Nephron progenitor cell (in vitro differentiated cells): ENCODE results near the gene RCAN2.

Source experiments
- DNase-seq: peaks from one replicate; pipeline ENCODE4 v3.0.0; 2021
- H3K27ac Mint-ChIP-seq: 2 replicates; pipeline ENCODE4 v1.8.0; 2021; ENCODE audit warnings: mild to moderate bottlenecking, moderate library complexity, mixed read lengths
- H3K27me3 Mint-ChIP-seq: 2 replicates; pipeline ENCODE4 v1.8.0; 2021; ENCODE audit warnings: mild to moderate bottlenecking, low read depth, mixed read lengths; ENCODE audit not compliant: poor library complexity
- H3K36me3 Mint-ChIP-seq: 2 replicates; pipeline ENCODE4 v1.8.0; 2021; ENCODE audit warnings: low read depth, mixed read lengths
- H3K4me1 Mint-ChIP-seq: 2 replicates; pipeline ENCODE4 v1.8.0; 2021; ENCODE audit warnings: mixed read lengths
- H3K4me3 Mint-ChIP-seq: 2 replicates; pipeline ENCODE4 v1.8.0; 2021; ENCODE audit warnings: mild to moderate bottlenecking, moderate library complexity, mixed read lengths
- H3K9me3 Mint-ChIP-seq: 2 replicates; pipeline ENCODE4 v1.8.0; 2021; ENCODE audit warnings: mild to moderate bottlenecking, moderate library complexity, mixed read lengths
- TF ChIP-seq, protein P1 (sequence below): fragments of 200-600 bp; sonication (generic); IDR thresholded peaks from 2 replicates; pipeline ENCODE4 v1.5.0; 2021; ENCODE audit warnings: antibody characterized with exemption

The RCAN2 gene

DNA sequence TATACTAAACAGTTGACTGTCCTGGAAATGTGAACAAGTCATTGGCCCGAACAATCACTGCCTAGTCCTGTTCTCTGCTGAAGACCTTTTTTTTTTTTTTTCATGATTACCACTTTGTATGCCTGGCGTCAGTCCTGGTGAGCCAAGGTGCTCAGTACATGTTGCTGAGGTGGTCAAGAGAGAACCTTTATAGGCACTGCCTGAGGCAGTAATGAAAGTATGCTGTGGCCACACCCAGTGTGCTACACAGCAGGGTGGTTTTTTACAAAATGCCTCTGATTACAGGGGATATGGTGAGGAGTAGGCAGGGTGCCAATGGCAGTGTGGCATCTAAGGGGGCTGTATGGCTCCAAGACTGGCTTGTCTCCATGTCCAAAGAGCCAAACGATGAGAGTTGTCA is 185.4 kb downstream of the RCAN2 start:
- Mint-ChIP-seq H3K27ac (no peak overlapping the region), H3K36me3 (no peaks in the 10 kb centered on the region), H3K9me3 (no peaks in the 10 kb centered on the region), H3K4me3 (no peak overlapping the region), H3K4me1 (no peaks in the 10 kb centered on the region), H3K27me3 (peaks cover 4% of the 10 kb centered on the region)
- no peak for DNase-seq
- TF ChIP-seq, protein P1, sequence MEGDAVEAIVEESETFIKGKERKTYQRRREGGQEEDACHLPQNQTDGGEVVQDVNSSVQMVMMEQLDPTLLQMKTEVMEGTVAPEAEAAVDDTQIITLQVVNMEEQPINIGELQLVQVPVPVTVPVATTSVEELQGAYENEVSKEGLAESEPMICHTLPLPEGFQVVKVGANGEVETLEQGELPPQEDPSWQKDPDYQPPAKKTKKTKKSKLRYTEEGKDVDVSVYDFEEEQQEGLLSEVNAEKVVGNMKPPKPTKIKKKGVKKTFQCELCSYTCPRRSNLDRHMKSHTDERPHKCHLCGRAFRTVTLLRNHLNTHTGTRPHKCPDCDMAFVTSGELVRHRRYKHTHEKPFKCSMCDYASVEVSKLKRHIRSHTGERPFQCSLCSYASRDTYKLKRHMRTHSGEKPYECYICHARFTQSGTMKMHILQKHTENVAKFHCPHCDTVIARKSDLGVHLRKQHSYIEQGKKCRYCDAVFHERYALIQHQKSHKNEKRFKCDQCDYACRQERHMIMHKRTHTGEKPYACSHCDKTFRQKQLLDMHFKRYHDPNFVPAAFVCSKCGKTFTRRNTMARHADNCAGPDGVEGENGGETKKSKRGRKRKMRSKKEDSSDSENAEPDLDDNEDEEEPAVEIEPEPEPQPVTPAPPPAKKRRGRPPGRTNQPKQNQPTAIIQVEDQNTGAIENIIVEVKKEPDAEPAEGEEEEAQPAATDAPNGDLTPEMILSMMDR: no peak

DNA sequence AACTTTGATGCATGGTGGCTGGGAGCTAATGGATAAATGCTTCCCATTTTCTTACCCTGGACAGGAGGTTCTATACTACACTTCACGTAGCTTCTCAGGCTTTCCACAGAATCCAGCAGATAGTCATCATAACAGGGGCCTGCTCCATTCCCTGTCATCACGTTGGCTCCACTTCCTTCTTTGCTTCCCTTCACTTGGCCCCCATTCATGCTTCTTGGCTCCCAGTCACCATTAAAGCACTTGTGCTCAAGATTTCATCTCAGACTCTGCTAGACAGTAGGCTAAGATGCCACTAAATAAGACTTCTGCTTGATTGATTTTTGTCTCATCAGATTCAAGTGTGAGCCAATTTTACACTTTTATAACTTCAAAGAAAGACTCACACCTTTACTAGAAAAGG is 186.0 kb downstream of the RCAN2 start:
- TF ChIP-seq, protein P1: no peak
- H3K9me3 Mint-ChIP-seq: no peaks in the 10 kb centered on the region

DNA sequence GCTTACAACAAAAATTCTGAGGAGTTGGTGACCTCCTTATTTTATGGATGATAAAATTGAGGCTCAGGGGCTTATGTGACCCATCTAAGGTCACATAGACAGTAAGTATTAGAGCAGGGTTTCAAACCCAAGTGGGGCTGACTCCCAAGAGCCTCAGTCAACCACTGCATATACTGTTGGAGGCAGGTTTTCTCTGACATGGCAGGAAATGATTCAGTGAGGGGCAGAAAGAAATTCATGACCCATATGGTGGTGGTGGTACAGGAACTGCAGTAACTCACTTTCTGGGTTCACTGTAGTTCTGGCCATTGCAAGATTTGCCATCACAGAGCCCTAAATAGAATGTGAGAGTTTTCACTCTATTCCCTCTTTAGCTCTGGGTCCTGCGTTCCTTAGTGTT is 188.4 kb downstream of the RCAN2 start:
- H3K36me3 Mint-ChIP-seq: no peaks in the 10 kb centered on the region
- no peaks in the 10 kb centered on the region for H3K4me1 Mint-ChIP-seq
- H3K27me3 Mint-ChIP-seq: peaks cover 4% of the 10 kb centered on the region
- H3K9me3 Mint-ChIP-seq: no peaks in the 10 kb centered on the region
- H3K4me3 Mint-ChIP-seq: no peak overlapping the region
- TF ChIP-seq, protein P1: no peak
- no peak for DNase-seq
- H3K27ac Mint-ChIP-seq: no peak overlapping the region

More for the DNA sequence above, 186.0 kb downstream of the RCAN2 start:
- no peaks in the 10 kb centered on the region for H3K4me1 Mint-ChIP-seq
- H3K27ac Mint-ChIP-seq: no peak overlapping the region
- no peak overlapping the region for H3K4me3 Mint-ChIP-seq
- H3K36me3 Mint-ChIP-seq: no peaks in the 10 kb centered on the region
- peaks cover 4% of the 10 kb centered on the region for H3K27me3 Mint-ChIP-seq
- DNase-seq: no peak

DNA sequence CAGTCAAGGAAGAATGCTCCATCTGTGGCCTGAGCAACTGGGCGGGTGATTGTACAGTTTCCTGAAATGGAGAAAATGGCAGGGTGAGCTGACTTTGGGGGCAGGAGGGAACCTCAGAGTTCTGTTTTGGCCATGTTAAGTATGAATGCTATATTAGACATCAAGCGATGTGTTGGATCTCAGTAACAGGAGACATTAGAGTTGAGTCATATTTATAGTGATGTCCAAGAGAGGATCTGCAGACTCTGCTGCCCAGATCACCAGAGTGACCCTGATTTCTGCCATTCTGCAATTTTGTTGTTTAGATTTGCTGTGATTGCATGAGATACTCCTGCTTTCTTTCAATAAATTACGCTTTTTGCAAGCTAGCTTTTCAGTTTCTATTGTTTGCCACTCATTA is 189.1 kb downstream of the RCAN2 start:
- Mint-ChIP-seq H3K4me1 (no peaks in the 10 kb centered on the region), H3K27me3 (peaks cover 4% of the 10 kb centered on the region), H3K4me3 (no peak overlapping the region), H3K27ac (no peak overlapping the region), H3K9me3 (no peaks in the 10 kb centered on the region), H3K36me3 (no peaks in the 10 kb centered on the region)
- TF ChIP-seq, protein P1: no peak
- DNase-seq: no peak

DNA sequence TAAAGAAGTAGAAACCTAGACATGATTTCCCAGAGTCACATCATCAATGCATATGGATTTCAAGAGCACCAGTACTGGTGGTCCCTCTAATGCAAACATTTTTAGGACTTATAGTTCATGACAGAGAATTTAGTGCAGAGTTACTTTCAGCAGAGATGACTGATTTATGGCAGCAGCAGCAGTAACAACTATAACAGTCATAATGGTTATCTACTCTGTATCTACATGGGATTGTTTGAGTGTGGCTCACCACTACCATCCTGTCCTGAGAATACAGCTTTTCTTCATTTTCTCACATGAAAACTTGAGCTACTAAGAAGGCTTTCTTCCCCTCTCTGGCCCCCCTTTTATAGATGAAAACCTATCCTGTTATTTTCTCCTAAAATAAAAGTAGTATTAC is 192.0 kb downstream of the RCAN2 start:
- H3K27me3 Mint-ChIP-seq: peaks cover 4% of the 10 kb centered on the region
- no peak for DNase-seq

DNA sequence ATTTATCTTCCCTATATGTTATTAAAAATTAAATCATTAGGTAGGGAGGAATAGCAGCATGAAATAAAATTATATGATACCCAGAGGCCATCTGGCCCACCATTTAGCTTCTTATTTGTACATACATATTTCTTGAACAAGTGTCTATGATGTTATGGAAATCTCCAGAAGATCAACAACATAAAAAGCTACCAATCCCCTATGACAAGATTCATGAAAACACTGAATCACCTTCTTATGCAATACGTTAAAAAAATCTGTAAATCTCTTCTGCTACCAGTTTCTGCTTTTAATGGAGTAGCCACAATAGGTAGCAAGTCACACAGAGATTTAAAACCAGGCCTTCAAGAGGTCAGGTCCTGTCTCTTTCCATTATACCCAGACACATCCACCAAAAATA is 194.7 kb downstream of the RCAN2 start:
- Mint-ChIP-seq H3K27ac (no peak overlapping the region), H3K4me1 (no peaks in the 10 kb centered on the region), H3K36me3 (no peaks in the 10 kb centered on the region), H3K27me3 (peaks cover 3% of the 10 kb centered on the region), H3K4me3 (no peak overlapping the region), H3K9me3 (no peaks in the 10 kb centered on the region)
- TF ChIP-seq, protein P1: no peak
- no peak for DNase-seq

More for the DNA sequence above, 192.0 kb downstream of the RCAN2 start:
- Mint-ChIP-seq H3K36me3 (no peaks in the 10 kb centered on the region), H3K27ac (no peak overlapping the region), H3K4me3 (no peak overlapping the region), H3K4me1 (no peaks in the 10 kb centered on the region), H3K9me3 (no peaks in the 10 kb centered on the region)
- TF ChIP-seq, protein P1: no peak
